PC-3 (cell line): ENCODE data around the gene TRABD2B. TPM values are rescaled to one million over a fixed set of nuclear protein-coding genes. Genes with fewer than 3 reads are reported as not detected.
"Not testable (repeated sequence)": the region's sequence is repeated elsewhere in the genome, so short reads cannot be mapped to it uniquely, and the experiment has no call there.

Source experiments
- ATAC-seq: fragments of 200-7000 bp; cut with Tn5 transposase; 2 replicates; pipeline ENCODE4 v1.9.1; 2020; ENCODE audit warnings: mild to moderate bottlenecking, moderate library complexity
- BruUV-seq: library from RNA; stranded (reverse); fragments of 400-500 nt; replicated peaks from 2 replicates; lab custom pipeline; 2021; lab: Mats Ljungman, UMichigan
- CTCF ChIA-PET: fragments of 300-600 bp; sonication (Branson Sonifier 250); formaldehyde crosslinking; loops from one replicate; lab custom pipeline; 2022; ENCODE audit warnings: antibody characterized with exemption; lab: Charles Lee
- POLR2A ChIA-PET: fragments of 300-600 bp; sonication (Branson Sonifier 250); formaldehyde crosslinking; loops from one replicate; lab custom pipeline; 2022; ENCODE audit warnings: antibody characterized with exemption; ENCODE audit not compliant: unreplicated experiment; lab: Charles Lee
- DNase-seq: peaks from one replicate; pipeline ENCODE4 v3.0.0-alpha.2; 2015
- H2AFZ ChIP-seq: fragments of 300-600 bp; sonication (generic); 2 replicates; pipeline ENCODE4 v1.6.0; 2016; ENCODE audit warnings: antibody characterized with exemption, low read length
- H3F3A ChIP-seq: fragments of 300-600 bp; sonication (generic); one replicate; pipeline ENCODE4 v1.6.0; 2017; ENCODE audit warnings: antibody characterized with exemption, low read length, control low read depth, mild to moderate bottlenecking; ENCODE audit not compliant: unreplicated experiment
- H3K27ac ChIP-seq: fragments of 300-600 bp; sonication (generic); 2 replicates; pipeline ENCODE4 v1.5.1; 2016; ENCODE audit warnings: mild to moderate bottlenecking, low read length
- H3K27me3 ChIP-seq: fragments of 300-600 bp; sonication (generic); 2 replicates; pipeline ENCODE4 v1.6.1; 2016; ENCODE audit warnings: low read length, mixed read lengths
- H3K36me3 ChIP-seq: fragments of 300-600 bp; sonication (generic); 2 replicates; pipeline ENCODE4 v1.6.1; 2016; ENCODE audit warnings: low read depth, mixed run types, low read length, mixed read lengths
- H3K4me1 ChIP-seq: fragments of 300-600 bp; sonication (generic); 2 replicates; pipeline ENCODE4 v1.5.1; 2016; ENCODE audit warnings: low read length; ENCODE audit not compliant: insufficient read depth
- H3K4me2 ChIP-seq: fragments of 300-600 bp; sonication (generic); 2 replicates; pipeline ENCODE4 v1.6.0; 2016; ENCODE audit warnings: low read length
- H3K4me3 ChIP-seq: fragments of 300-600 bp; sonication (generic); 2 replicates; pipeline ENCODE4 v1.5.1; 2016; ENCODE audit warnings: mild to moderate bottlenecking, low read length, mixed read lengths
- H3K79me2 ChIP-seq: fragments of 300-600 bp; sonication (generic); 2 replicates; pipeline ENCODE4 v1.6.1; 2017; ENCODE audit warnings: low read length, mixed read lengths
- H3K9ac ChIP-seq: fragments of 300-600 bp; sonication (generic); 2 replicates; pipeline ENCODE4 v1.6.0; 2016; ENCODE audit warnings: mild to moderate bottlenecking, low read length
- H3K9me2 ChIP-seq: fragments of 300-600 bp; sonication (generic); replicated peaks from 2 replicates; pipeline ENCODE4 v1.6.1; 2016; ENCODE audit warnings: mixed run types, low read length, mixed read lengths
- H3K9me3 ChIP-seq: fragments of 300-600 bp; sonication (generic); 2 replicates; pipeline ENCODE4 v1.6.1; 2016; ENCODE audit warnings: low read length, mixed read lengths
- H4K20me1 ChIP-seq: fragments of 300-600 bp; sonication (generic); 2 replicates; pipeline ENCODE4 v1.6.1; 2016; ENCODE audit warnings: low read length, mixed read lengths
- CTCF ChIP-seq: fragments of 300-600 bp; sonication (generic); conservative IDR thresholded peaks from 2 replicates; pipeline ENCODE4 v1.5.1; 2017; ENCODE audit warnings: antibody characterized with exemption, low read depth, mild to moderate bottlenecking, low read length
- EZH2 ChIP-seq: fragments of 300-600 bp; sonication (generic); IDR thresholded peaks from one replicate; pipeline ENCODE4 v1.6.1; 2017; ENCODE audit warnings: antibody characterized with exemption, mild to moderate bottlenecking, low read length; ENCODE audit not compliant: unreplicated experiment
- EZH2phosphoT487 ChIP-seq: fragments of 300-600 bp; sonication (generic); IDR thresholded peaks from 2 replicates; pipeline ENCODE4 v1.6.1; 2018; ENCODE audit warnings: mild to moderate bottlenecking, antibody characterized with exemption, low read length, borderline replicate concordance
- intact Hi-C: fragments of 100-400 bp; cut with micrococcal nuclease; formaldehyde crosslinking; loops from 2 replicates; pipeline ENCODE4 v1.9.0; 2023
- total RNA-seq: library from RNA; depleted of rRNA; stranded (reverse); fragments of >200 nt; gene quantifications from 2 replicates; pipeline ENCODE4 v1.2.3, GENCODE V29; 2014

Gene TRABD2B
- total RNA-seq, 1 experiment from 2014 or later = 0.44 TPM

GRCh38 chr1:47956491-47956890, 40.7 kb downstream of the TRABD2B start:
- H3K9me2 ChIP-seq, H3K4me2 ChIP-seq, H3K27me3 ChIP-seq, H3K9me3 ChIP-seq, H3K9ac ChIP-seq, CTCF ChIA-PET, POLR2A ChIA-PET, H3K36me3 ChIP-seq, H2AFZ ChIP-seq, BruUV-seq, H3K27ac ChIP-seq, H3K79me2 ChIP-seq, H3K4me1 ChIP-seq, H3K4me3 ChIP-seq, intact Hi-C loops, H4K20me1 ChIP-seq, ATAC-seq, DNase-seq, H3F3A ChIP-seq: not testable (repeated sequence)

- BruUV-seq = no TSS peak
- no peaks in the 10 kb centered on the region for H3K4me1 ChIP-seq
- intact Hi-C loops = no loop called here
- H3K4me3 ChIP-seq = no peak overlapping the region
- no peaks in the 10 kb centered on the region for H4K20me1 ChIP-seq
- H3K9me3 ChIP-seq = no peaks in the 10 kb centered on the region
- no peak overlapping the region for H3K9ac ChIP-seq
- H3K27ac ChIP-seq = no peak overlapping the region
- no peaks in the 10 kb centered on the region for H3K36me3 ChIP-seq
- no peak for ATAC-seq
- no peak overlapping the region for H2AFZ ChIP-seq
- no peak overlapping the region for H3K4me2 ChIP-seq
- no peaks in the 10 kb centered on the region for H3F3A ChIP-seq
- H3K79me2 ChIP-seq = no peaks in the 10 kb centered on the region
- no peaks in the 10 kb centered on the region for H3K9me2 ChIP-seq
- POLR2A ChIA-PET = interaction anchor here (0.5 kb wide), 1 partner anchor 11 kb away, joined by 4 read pairs; no protein-coding TSS in a partner anchor
- no peak for TF ChIP-seq CTCF
- TF ChIP-seq EZH2phosphoT487 = no peak
- no peak for TF ChIP-seq EZH2
- no peak for DNase-seq
- no peaks in the 10 kb centered on the region for H3K27me3 ChIP-seq
- CTCF ChIA-PET = no interaction called here
These were observed 43.5 kb downstream of the TRABD2B start for GRCh38 chr1:47953661-47954060.

- no peak for DNase-seq
- ATAC-seq = no peak
- BruUV-seq = no TSS peak
- Histone ChIP-seq H3K4me1 (no peaks in the 10 kb centered on the region), H3K27ac (no peak overlapping the region), H3K9me3 (no peaks in the 10 kb centered on the region), H3F3A (no peaks in the 10 kb centered on the region), H3K4me3 (no peak overlapping the region), H3K27me3 (no peaks in the 10 kb centered on the region), H3K9me2 (no peaks in the 10 kb centered on the region), H3K79me2 (no peaks in the 10 kb centered on the region), H2AFZ (no peak overlapping the region), H3K36me3 (no peaks in the 10 kb centered on the region), H3K4me2 (no peak overlapping the region), H3K9ac (no peak overlapping the region), H4K20me1 (no peaks in the 10 kb centered on the region)
- TF ChIP-seq CTCF (no peak), EZH2phosphoT487 (no peak), EZH2 (no peak)
- intact Hi-C loops = no loop called here
- ChIA-PET CTCF (no interaction called here), POLR2A (no interaction called here)
These were observed 45.5 kb downstream of the TRABD2B start for GRCh38 chr1:47951545-47952235.
